Panc1 (cell line): ENCODE data around the gene ABLIM2. TPM values are rescaled to one million over a fixed set of nuclear protein-coding genes. Genes with fewer than 3 reads are reported as not detected.

Source experiments
- ATAC-seq: fragments of 200-7000 bp; cut with Tn5 transposase; 2 replicates; pipeline ENCODE4 v1.9.1; 2020; ENCODE audit warnings: mild to moderate bottlenecking, moderate library complexity
- BruUV-seq: library from RNA; stranded (reverse); fragments of 400-500 nt; replicated peaks from 2 replicates; lab custom pipeline; 2021; lab: Mats Ljungman, UMichigan
- CTCF ChIA-PET: fragments of 300-600 bp; sonication (Branson Sonifier 250); formaldehyde crosslinking; loops from one replicate; lab custom pipeline; 2022; ENCODE audit warnings: antibody characterized with exemption; lab: Charles Lee
- POLR2A ChIA-PET: fragments of 300-600 bp; sonication (Branson Sonifier 250); formaldehyde crosslinking; loops from one replicate; lab custom pipeline; 2022; ENCODE audit warnings: antibody characterized with exemption; lab: Charles Lee
- DNase-seq: peaks from one replicate; pipeline ENCODE4 v3.0.0-alpha.2; 2010; ENCODE audit warnings: low read depth, low spot score
- H3K27ac ChIP-seq: 2 replicates; pipeline ENCODE4 v1.5.1; 2011; ENCODE audit warnings: mild to moderate bottlenecking, low read length, inconsistent platforms
- H3K27me3 ChIP-seq: fragments of 200-500 bp; sonication (Bioruptor generic); 2 replicates; pipeline ENCODE4 v1.6.0; 2014; ENCODE audit warnings: low read length, inconsistent platforms; ENCODE audit not compliant: control insufficient read depth, insufficient read depth
- H3K36me3 ChIP-seq: fragments of 200-500 bp; sonication (Bioruptor generic); 2 replicates; pipeline ENCODE4 v1.5.1; 2014; ENCODE audit warnings: inconsistent platforms, mild to moderate bottlenecking, low read length, moderate library complexity; ENCODE audit not compliant: control insufficient read depth, insufficient read depth
- H3K4me1 ChIP-seq: 2 replicates; pipeline ENCODE4 v1.5.1; 2011; ENCODE audit warnings: inconsistent platforms, mild to moderate bottlenecking, low read length, moderate library complexity; ENCODE audit not compliant: control insufficient read depth, insufficient read depth
- H3K4me3 ChIP-seq, 2 experiments: 2 replicates each; pipeline ENCODE4 v1.5.1; 2011 to 2012; ENCODE audit warnings: low read depth in 2 of 2, low read length in 2 of 2, mild to moderate bottlenecking in 2 of 2, inconsistent platforms in 1 of 2, moderate library complexity in 1 of 2
- H3K9me3 ChIP-seq: fragments of 200-500 bp; sonication (Bioruptor generic); 2 replicates; pipeline ENCODE4 v1.5.1; 2014; ENCODE audit warnings: low read depth, mild to moderate bottlenecking, inconsistent platforms, low read length, moderate library complexity; ENCODE audit not compliant: control insufficient read depth, insufficient read depth
- POLR2AphosphoS5 ChIP-seq: IDR thresholded peaks from 2 replicates; pipeline ENCODE4 v1.6.1; 2012; ENCODE audit warnings: mild to moderate bottlenecking, low read depth, low read length, moderate library complexity
- SIN3A ChIP-seq: IDR thresholded peaks from 2 replicates; pipeline ENCODE4 v1.6.1; 2012; ENCODE audit warnings: low read depth, mild to moderate bottlenecking, low read length, moderate library complexity, borderline replicate concordance; ENCODE audit not compliant: insufficient read depth
- TCF7L2 ChIP-seq: IDR thresholded peaks from 2 replicates; pipeline ENCODE4 v1.6.1; 2011; ENCODE audit warnings: mild to moderate bottlenecking, low read depth, low read length, inconsistent platforms
- in situ Hi-C: cut with HindIII; loops from 2 replicates; pipeline ENCODE4 v1.10.0; 2016; ENCODE audit warnings: low sequenced_read_pairs, low pct_unique_long_range_greater_than_20kb
- intact Hi-C: fragments of 100-400 bp; cut with micrococcal nuclease; formaldehyde crosslinking; loops from one replicate; pipeline ENCODE4 v1.10.0; 2022; ENCODE audit not compliant: unreplicated experiment
- total RNA-seq: library from RNA; stranded (reverse); gene quantifications from one replicate; pipeline ENCODE4 v1.2.1, GENCODE V29; 2021; ENCODE audit not compliant: unreplicated experiment
- TF ChIP-seq, protein P1 (sequence below): fragments of 450-650 bp; IDR thresholded peaks from 2 replicates; pipeline ENCODE4 v1.5.1; 2017; ENCODE audit warnings: mild to moderate bottlenecking
- TF ChIP-seq, protein P2 (sequence below), 2 experiments: IDR thresholded peaks; 2 replicates each; pipeline ENCODE4 v1.6.1; 2011 to 2012; ENCODE audit warnings: low read depth in 2 of 2, control low read depth in 1 of 2, low read length in 1 of 2, mild to moderate bottlenecking in 1 of 2, moderate library complexity in 1 of 2; ENCODE audit not compliant: insufficient read depth in 1 of 2

ABLIM2 gene
- total RNA-seq, 1 experiment from 2014 or later = 0.64 TPM

DNA sequence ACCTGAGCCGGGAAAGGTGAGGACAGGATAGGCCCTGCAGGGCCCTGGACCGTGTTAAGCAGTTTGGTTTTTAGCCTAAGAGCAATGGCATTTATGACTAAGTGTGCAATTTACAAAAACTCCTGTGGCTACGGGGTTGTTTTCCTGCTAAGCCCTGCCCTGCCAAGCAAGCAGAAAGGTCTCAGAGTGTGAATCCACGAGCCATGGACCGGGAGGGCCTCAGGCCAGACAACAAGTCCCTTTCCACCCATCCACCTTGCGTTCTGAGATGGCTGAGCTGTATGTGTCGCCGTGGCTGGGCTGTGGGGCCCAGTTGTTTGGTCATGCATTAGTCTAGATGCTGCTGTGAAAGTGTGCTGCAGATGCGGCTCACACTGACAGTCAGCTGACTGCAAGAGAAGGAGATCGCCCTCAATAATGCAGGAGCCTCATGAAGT lies 185.1 kb downstream of the ABLIM2 start:
- Histone ChIP-seq H3K4me1 (peaks cover 52% of the 10 kb centered on the region), H3K36me3 (no peaks in the 10 kb centered on the region), H3K27ac (peak overlapping the region; percentile 93), H3K9me3 (no peaks in the 10 kb centered on the region), H3K27me3 (no peaks in the 10 kb centered on the region), H3K4me3 (no peak overlapping the region)
- in situ Hi-C loops (no loop called here), intact Hi-C loops (no loop called here)
- BruUV-seq = no TSS peak
- TF ChIP-seq, protein P1, sequence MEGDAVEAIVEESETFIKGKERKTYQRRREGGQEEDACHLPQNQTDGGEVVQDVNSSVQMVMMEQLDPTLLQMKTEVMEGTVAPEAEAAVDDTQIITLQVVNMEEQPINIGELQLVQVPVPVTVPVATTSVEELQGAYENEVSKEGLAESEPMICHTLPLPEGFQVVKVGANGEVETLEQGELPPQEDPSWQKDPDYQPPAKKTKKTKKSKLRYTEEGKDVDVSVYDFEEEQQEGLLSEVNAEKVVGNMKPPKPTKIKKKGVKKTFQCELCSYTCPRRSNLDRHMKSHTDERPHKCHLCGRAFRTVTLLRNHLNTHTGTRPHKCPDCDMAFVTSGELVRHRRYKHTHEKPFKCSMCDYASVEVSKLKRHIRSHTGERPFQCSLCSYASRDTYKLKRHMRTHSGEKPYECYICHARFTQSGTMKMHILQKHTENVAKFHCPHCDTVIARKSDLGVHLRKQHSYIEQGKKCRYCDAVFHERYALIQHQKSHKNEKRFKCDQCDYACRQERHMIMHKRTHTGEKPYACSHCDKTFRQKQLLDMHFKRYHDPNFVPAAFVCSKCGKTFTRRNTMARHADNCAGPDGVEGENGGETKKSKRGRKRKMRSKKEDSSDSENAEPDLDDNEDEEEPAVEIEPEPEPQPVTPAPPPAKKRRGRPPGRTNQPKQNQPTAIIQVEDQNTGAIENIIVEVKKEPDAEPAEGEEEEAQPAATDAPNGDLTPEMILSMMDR = no peak
- TF ChIP-seq TCF7L2 = no peak
- TF ChIP-seq, protein P2, sequence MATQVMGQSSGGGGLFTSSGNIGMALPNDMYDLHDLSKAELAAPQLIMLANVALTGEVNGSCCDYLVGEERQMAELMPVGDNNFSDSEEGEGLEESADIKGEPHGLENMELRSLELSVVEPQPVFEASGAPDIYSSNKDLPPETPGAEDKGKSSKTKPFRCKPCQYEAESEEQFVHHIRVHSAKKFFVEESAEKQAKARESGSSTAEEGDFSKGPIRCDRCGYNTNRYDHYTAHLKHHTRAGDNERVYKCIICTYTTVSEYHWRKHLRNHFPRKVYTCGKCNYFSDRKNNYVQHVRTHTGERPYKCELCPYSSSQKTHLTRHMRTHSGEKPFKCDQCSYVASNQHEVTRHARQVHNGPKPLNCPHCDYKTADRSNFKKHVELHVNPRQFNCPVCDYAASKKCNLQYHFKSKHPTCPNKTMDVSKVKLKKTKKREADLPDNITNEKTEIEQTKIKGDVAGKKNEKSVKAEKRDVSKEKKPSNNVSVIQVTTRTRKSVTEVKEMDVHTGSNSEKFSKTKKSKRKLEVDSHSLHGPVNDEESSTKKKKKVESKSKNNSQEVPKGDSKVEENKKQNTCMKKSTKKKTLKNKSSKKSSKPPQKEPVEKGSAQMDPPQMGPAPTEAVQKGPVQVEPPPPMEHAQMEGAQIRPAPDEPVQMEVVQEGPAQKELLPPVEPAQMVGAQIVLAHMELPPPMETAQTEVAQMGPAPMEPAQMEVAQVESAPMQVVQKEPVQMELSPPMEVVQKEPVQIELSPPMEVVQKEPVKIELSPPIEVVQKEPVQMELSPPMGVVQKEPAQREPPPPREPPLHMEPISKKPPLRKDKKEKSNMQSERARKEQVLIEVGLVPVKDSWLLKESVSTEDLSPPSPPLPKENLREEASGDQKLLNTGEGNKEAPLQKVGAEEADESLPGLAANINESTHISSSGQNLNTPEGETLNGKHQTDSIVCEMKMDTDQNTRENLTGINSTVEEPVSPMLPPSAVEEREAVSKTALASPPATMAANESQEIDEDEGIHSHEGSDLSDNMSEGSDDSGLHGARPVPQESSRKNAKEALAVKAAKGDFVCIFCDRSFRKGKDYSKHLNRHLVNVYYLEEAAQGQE (IDR thresholded peaks at IDR 0.05; ENCODE audit: insufficient read depth in 1 of 2, low read depth in 2 of 2, low read length in 1 of 2) = no peak
- ChIA-PET CTCF (no interaction called here), POLR2A (interaction anchor here (0.6 kb wide), 1 partner anchor 131 kb away, joined by 6 read pairs; no protein-coding TSS in a partner anchor)
- ATAC-seq (peak; percentile 27), DNase-seq (no peak)

DNA sequence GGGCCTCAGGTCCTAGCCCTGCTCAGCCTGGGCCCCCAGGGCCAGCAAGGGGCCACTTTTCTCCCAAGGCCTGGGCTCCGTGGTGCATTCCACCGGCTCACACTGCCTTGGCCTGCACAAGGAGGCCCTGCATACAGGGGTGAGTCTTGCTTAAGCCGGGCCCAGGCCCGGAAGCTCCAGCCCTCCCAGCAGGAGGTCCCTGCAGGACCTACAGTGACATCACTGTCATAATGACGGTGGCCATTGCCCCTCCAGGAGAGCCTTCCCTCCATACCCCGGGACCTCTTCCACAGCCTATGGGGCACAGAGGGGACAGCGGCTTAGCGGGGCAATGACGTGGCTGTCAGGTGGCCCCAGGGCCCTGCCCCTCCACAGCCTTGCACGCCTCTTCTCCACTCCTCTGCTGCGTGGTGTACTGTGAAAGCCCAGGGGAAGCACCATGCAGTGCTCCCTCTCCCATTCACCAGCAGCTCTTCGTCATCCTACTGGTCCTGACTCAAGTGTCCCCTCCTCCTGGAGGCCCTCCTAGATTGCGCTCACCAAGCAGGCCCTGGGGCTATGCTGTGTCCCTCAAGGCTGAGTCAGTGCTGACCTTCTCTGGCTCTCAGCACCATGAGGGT lies 186.6 kb downstream of the ABLIM2 start:
- Histone ChIP-seq H3K27me3 (no peaks in the 10 kb centered on the region), H3K36me3 (no peaks in the 10 kb centered on the region), H3K9me3 (no peaks in the 10 kb centered on the region), H3K4me1 (peaks cover 58% of the 10 kb centered on the region), H3K27ac (peak overlapping the region; percentile 93), H3K4me3 (no peak overlapping the region)
- in situ Hi-C loops (no loop called here), intact Hi-C loops (no loop called here)
- ATAC-seq (peak; percentile 11; the same call in 1 of the 2 replicates), DNase-seq (no peak)
- ChIA-PET POLR2A (no interaction called here), CTCF (no interaction called here)
- no TSS peak for BruUV-seq
- no peak for TF ChIP-seq SIN3A
- TF ChIP-seq, protein P1 = no peak
- TF ChIP-seq, protein P2 (IDR thresholded peaks at IDR 0.05; ENCODE audit: insufficient read depth in 1 of 2, low read depth in 2 of 2, low read length in 1 of 2) = no peak
- TF ChIP-seq TCF7L2 = no peak
- TF ChIP-seq POLR2AphosphoS5 = no peak
